Measurements from ENCODE around the gene NEDD4L.

Gene NEDD4L

GRCh38 chr18:58195278-58195765 lies 151.3 kb downstream of the NEDD4L start:
- no peak for DNase-seq (ENCODE audit: low read depth, low spot score)
- ChIA-PET POLR2A (no interaction called here), CTCF (interaction anchor here (0.9 to 13.6 kb wide), 3 partner anchors 9 to 127 kb away, joined by 4 to 122 read pairs (median 9); no protein-coding TSS in a partner anchor)
- TF ChIP-seq, protein P1, sequence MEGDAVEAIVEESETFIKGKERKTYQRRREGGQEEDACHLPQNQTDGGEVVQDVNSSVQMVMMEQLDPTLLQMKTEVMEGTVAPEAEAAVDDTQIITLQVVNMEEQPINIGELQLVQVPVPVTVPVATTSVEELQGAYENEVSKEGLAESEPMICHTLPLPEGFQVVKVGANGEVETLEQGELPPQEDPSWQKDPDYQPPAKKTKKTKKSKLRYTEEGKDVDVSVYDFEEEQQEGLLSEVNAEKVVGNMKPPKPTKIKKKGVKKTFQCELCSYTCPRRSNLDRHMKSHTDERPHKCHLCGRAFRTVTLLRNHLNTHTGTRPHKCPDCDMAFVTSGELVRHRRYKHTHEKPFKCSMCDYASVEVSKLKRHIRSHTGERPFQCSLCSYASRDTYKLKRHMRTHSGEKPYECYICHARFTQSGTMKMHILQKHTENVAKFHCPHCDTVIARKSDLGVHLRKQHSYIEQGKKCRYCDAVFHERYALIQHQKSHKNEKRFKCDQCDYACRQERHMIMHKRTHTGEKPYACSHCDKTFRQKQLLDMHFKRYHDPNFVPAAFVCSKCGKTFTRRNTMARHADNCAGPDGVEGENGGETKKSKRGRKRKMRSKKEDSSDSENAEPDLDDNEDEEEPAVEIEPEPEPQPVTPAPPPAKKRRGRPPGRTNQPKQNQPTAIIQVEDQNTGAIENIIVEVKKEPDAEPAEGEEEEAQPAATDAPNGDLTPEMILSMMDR (IDR thresholded peaks at IDR 0.05; ENCODE audit: insufficient read depth, low read length, missing control alignments): no peak
- peak overlapping the region; percentile 46 for H3K4me3 ChIP-seq (ENCODE audit: low read depth, low read length)

DNA sequence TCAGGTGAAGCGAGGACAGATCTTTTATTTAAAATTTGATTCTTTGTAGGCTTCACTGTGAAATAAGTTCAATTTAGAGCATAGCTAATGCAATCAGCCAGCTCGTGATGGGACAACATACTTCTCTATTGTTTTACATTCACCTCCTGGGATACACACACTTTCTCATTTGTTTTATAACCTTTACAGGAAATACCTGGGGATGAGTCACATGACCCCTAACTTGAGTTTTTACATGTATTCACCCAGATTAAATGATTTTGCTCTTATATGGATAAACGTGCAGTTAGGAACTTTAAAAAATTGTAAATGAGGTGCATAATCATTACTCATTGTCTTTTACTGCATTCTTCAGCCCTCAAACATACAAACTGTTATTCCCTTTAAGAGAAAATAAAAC lies 152.1 kb downstream of the NEDD4L start:
- POLR2A ChIA-PET: no interaction called here

DNA sequence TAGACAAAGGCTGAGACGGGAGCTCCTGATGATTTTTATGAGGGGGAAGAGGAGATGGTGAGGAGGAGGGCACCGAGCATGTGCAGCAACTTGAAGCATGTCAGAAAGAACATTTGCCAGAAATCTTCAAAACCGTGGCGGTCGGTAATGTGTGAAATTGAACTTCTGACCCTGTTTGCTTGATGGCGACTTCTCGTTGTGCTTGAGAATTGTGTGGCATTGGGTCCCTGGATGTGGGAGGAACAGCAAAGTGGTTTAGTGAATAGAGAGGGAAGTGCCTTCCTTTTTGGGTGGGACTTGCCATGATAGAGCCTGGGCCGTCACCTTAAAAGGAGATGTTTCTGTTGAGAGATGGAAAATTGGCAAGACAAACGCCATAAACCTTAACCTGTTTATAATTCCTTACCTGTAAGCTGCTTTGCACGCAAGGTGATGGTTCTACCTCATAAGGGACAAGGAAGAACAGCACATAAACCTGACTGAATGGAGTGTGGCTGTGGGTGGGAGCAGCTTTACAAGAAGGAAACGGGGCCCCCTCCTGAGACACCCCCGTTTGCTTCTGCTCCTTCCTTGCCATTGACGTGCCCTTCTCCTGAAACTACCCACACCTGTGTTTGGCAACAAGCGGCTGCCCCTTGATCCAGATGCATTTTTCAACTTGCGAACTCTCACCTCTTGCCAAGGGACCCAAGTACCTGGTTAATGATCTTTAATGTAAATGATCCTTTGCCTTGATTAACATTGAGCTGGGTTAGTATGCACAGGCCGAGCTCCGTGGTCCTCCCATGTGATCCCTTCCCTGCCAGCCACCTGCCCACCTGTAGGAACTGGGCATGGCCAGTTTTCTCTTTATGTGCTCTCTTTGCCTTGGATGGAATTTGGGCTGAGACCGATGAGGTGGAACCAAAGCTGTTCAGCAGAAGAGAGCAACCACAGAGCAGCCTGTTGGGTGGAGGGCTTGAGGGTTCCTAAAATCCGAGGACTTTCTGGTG lies 153.2 kb downstream of the NEDD4L start:
- ChIA-PET CTCF (interaction anchor here (1.0 to 13.6 kb wide), 2 partner anchors 10 to 18 kb away, joined by 4 to 122 read pairs; no protein-coding TSS in a partner anchor), POLR2A (no interaction called here)
- DNase-seq (ENCODE audit: low read depth, low spot score): no peak
- no peak overlapping the region for H3K4me3 ChIP-seq (ENCODE audit: low read depth, low read length)
- TF ChIP-seq, protein P1 (IDR thresholded peaks at IDR 0.05; ENCODE audit: insufficient read depth, low read length, missing control alignments): no peak

More for the DNA sequence above, 152.1 kb downstream of the NEDD4L start:
- CTCF ChIA-PET: interaction anchor here (2.6 to 13.6 kb wide), 2 partner anchors 17 to 126 kb away, joined by 9 to 122 read pairs; no protein-coding TSS in a partner anchor
- TF ChIP-seq, protein P1 (IDR thresholded peaks at IDR 0.05; ENCODE audit: insufficient read depth, low read length, missing control alignments): no peak
- DNase-seq (ENCODE audit: low read depth, low spot score): no peak
- H3K4me3 ChIP-seq (ENCODE audit: low read depth, low read length): no peak overlapping the region; the same call in 1 of the 2 replicates

- DNase-seq (ENCODE audit: low read depth, low spot score): no peak
- no peak overlapping the region for H3K4me3 ChIP-seq (ENCODE audit: low read depth, low read length)
- TF ChIP-seq, protein P1 (IDR thresholded peaks at IDR 0.05; ENCODE audit: insufficient read depth, low read length, missing control alignments): no peak
- ChIA-PET POLR2A (no interaction called here), CTCF (interaction anchor here (1.3 to 13.6 kb wide), 3 partner anchors 13 to 120 kb away, joined by 3 to 122 read pairs (median 3); no protein-coding TSS in a partner anchor)
Measured at GRCh38 chr18:58201268-58201667, 157.2 kb downstream of the NEDD4L start.

DNA sequence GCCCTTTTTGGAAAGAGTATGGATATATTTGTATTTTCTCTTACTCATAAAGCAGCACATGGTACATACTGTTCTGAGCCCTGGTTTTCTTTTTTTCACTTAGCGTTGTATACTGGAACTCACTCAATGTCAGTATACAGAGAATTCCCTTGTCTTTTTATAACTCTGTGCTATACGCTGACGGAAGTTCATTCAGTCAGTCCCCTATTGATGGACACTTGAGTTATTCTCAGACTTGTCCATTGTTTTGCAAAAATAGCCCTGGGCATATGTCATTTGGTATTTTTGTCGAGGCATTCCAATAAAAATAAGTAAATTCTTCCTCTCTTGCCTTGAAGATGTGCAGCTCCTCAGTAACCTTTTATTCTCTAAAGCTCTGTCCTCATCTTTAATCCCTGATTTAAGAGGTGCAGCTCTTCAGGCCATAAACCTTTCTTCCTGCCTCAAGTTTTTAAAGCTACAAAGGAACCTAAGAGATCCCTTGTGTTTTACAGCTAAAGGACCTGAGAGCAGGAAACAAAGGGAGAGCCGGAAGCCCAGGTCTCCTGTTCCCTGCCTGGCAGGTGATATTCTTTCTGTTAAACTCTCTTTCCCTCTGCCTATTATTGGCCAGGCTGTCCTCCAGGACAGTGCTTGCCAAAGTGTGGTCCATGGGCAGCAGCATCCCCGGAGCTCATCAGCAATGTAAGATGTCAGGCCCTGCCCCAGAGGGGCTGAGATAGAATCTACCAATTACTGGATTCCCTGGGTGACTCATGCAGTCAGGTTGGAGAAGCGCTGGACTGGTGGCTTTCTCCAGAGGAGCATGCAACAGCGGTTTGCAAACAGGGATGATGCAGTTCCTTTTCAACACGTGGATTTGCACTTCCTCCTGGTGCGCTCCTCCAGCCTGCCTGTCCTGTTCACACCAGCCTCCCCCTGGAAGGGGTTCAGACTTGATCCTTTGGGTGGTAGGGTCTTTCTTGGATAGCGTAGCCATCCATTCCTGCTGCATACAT lies 158.0 kb downstream of the NEDD4L start:
- CTCF ChIA-PET: interaction anchor here (1.0 to 2.4 kb wide), 2 partner anchors 20 to 66 kb away, joined by 3 to 10 read pairs; no protein-coding TSS in a partner anchor
- DNase-seq (ENCODE audit: low read depth, low spot score): no peak
- no peak overlapping the region for H3K4me3 ChIP-seq (ENCODE audit: low read depth, low read length)
- POLR2A ChIA-PET: no interaction called here
- TF ChIP-seq, protein P1 (IDR thresholded peaks at IDR 0.05; ENCODE audit: insufficient read depth, low read length, missing control alignments): no peak

Data from AG04449 (cell line).